Measurements from ENCODE around the gene MTREX. TPM values are rescaled to one million over a fixed set of nuclear protein-coding genes. Genes with fewer than 3 reads are reported as not detected.

The MTREX gene
- total RNA-seq, 2 donors from 2014 or later, result 54.8 to 65.9 TPM

DNA sequence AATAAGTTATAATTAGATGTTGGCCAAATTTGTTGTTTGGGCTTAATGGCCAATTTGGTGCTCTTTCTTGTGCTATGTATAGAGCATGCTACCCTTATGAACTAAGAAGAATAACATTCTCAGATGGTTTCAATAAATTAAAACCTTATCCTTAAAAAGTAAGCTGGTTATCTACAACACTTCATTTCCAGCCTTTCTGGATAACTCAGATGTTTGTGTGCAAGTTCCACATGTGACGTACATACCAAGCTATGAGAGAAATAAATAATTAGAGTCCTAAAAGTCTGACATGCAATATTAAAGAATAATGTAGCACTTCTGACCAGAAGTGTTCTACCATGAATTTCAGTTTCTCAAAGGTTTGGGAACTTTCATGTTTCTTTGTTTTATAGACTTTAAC is 11.7 kb downstream of the MTREX start:
- no peak for DNase-seq
- intact Hi-C loops (cut with DNase I), result no loop called here
- ATAC-seq, result no peak

DNA sequence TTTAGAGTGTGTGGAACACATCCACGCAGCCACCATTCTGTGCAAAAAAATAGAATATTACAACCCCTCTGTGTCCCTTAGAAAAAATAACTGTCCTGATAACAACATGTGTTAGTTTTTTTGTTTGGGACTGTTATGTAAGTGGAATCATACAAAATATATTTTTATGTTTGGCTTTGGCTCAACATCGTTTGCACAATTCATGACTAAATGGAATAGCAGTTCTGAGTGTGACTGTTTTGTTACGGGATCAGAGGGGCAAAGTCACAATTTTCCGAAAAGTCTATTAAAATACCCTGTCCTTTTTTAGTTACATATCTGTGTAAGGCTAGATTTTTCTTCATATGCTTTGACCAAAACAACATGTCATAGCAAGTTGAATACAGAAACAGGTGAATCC is 12.8 kb downstream of the MTREX start:
- no peak for ATAC-seq
- intact Hi-C loops (cut with DNase I), result no loop called here

DNA sequence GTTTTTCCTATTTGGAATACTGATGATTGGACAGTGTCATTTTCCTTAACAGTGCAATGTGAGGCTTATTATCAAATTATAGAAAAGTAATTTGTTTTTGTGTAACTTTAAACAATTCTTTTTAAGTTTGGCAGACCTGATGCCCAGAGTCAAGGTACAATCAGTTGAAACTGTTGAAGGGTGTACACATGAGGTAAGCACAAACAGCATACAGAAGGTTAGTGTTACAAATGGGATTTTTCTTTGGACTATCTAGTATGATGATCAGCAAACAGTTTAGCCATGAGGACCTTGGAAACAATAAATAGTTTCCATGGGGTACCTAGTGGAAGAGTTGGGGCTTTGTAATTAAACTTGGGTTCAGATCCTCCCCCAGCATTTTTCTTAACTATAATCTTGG is 16.2 kb downstream of the MTREX start:
- DNase-seq (no peak), ATAC-seq (no peak)
- intact Hi-C loops (cut with DNase I), result no loop called here

More for the DNA sequence above, 12.8 kb downstream of the MTREX start:
- no peak for DNase-seq

DNA sequence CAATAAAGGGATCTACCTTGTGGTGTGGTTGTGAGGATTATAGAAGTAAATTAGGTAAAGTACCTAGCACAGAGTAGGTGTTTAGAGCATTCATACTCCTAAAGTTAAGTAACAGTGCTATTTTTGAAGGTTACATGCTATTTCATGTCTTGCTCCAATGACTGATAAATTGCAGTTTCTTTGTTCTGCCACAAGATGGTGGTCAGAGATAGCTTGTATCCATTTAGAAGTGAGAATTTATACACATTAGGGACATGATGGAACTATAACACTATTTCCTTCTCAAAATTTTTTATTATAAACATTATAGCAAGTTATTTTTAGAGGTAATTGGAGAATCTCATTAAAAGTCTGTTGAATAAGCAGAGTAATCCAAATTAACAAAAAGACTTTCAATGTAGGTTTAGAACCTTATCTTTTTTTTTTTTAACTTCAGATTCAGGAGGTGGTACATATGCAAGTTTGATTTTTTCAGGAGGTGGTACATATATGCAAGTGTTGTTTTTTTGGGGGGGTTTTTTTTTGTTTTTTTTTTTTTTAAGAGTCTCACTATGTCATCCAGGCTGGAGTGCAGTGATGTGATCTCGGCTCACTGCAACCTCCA is 17.1 kb downstream of the MTREX start:
- DNase-seq (no peak), ATAC-seq (peak in 1 of 2 donors; percentile 41)
- intact Hi-C loops (cut with DNase I), result no loop called here

DNA sequence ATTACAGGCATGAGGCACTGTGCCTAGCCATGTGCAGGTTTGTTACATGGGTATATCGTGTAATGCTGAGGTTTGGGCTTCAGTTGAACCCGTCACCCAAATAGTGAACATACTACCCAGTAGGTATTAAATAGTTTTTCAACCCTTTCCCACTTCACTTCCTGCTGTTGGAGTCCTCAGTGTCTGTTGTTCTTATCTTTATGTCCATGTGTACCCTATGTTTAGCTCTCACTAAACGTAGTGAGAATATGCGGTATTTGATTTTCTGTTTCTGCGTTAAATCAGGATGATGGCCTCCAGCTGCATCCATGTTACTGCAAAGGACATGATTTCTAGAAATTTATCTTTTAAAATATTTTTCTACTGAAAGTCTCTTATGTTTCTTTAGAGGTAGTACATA is 17.8 kb downstream of the MTREX start:
- intact Hi-C loops (cut with DNase I), result no loop called here
- DNase-seq (no peak), ATAC-seq (no peak)

DNA sequence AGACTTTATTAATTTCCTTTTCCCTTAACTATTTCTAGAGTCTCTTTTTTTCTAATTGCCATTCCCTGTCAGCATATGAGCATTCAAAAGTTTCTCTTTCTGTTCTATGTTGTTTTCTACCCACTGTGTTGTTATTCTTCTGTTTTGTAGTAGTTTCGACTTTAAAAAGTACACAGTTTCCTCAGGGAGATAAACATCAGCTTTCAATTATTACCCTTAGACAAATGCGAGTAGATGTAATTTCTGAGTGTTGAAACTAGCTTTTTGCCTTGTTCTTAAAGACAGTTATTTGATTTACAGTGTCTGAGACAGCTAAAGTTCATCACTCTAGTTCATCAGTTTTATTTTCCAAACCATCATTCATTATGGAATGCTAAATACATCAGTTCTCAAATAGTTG is 19.5 kb downstream of the MTREX start:
- ATAC-seq (no peak), DNase-seq (no peak)
- intact Hi-C loops (cut with DNase I), result no loop called here

DNA sequence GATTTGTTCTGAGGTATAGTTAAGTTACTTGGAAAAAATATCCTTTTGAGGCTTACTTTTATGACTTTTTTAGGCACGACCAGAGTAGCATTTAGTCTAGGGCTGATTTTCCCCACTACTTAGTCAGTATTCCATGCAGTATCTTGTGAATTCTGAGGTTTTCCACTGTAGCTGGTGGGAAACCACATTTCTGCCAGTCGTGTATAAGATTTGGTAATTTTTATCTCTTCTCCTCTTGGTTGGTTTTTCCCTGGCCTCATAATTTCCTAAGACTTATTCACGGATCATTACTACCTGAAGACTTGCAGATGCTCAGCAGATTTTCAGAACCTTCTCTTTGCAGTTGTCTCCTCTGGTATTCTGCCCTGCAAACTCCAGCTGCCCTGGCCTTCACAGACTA is 23.5 kb downstream of the MTREX start:
- intact Hi-C loops (cut with DNase I), result loop anchor here in 1 of 2 donors (5.0 kb wide), 1 partner anchor 51 kb away; no protein-coding TSS in a partner anchor
- DNase-seq, result no peak

DNA sequence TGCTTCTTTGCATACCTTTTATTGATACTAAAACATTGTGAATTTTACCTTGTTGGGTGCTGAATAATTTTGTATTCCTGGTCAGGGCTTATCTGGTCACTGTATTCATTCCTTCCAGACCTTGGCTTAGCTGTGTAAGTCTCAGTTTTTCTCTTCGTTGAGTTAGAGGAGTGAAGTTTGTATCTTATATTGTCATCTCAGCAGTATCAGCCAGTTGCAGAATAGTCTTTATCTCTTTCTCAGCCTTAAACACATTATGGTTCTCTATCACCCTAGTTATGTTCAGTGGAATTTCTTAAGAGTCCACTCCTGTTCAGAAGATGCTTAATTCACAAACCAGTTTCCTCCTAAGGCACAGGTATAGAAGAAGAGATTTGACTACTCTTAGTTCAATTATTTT is 25.2 kb downstream of the MTREX start:
- intact Hi-C loops (cut with DNase I), result loop anchor here in 1 of 2 donors (5.0 kb wide), 1 partner anchor 49 kb away; no protein-coding TSS in a partner anchor
- no peak for ATAC-seq
- no peak for DNase-seq

More for the DNA sequence above, 23.5 kb downstream of the MTREX start:
- no peak for ATAC-seq

DNA sequence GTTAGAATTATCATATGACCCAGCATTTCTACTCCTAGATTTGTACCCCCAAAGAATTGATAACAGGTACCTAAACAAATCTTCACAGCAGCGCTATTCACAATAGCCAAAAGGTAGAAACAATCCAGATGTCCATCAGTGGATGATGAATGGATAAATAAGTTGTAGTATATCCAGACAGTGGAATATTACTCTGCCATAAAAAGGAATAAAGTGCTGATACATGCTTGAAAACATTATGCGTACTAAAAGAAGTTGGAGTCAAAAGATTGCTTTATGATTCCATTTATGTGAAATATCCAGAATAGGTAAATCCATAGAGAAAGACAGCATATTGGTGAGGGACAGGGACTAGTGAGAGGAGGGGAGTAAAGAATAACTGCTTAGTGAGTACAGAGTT is 26.0 kb downstream of the MTREX start:
- intact Hi-C loops (cut with DNase I), result loop anchor here in 1 of 2 donors (5.0 kb wide), 1 partner anchor 48 kb away; no protein-coding TSS in a partner anchor
- ATAC-seq, result no peak

DNA sequence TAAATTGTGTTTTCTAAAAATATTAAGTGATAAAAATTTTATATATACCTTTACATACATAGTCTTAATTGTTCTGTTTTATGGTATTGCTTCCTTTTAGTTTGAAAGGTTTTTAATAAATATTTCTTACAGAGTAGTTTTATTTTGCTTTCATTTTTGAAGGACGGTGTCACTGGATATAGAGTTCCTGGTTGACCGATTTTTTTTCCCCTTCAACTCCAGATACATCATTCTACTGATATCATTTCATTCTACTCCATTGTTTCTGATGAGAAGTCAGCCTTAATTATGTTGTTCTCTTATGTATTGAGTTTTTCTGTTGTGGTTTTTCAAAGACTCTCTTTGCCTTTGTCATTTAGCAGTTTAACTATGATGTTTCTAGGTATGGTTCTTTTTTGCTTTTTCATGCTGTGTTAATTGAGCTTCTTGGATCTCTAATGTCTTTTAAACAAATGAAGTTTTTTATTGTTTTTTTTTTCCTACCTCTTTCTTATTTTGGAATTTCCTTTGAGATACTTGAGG is 30.4 kb downstream of the MTREX start:
- no peak for ATAC-seq
- no peak for DNase-seq
- intact Hi-C loops (cut with DNase I), result no loop called here

More for the DNA sequence above, 26.0 kb downstream of the MTREX start:
- DNase-seq, result no peak

DNA sequence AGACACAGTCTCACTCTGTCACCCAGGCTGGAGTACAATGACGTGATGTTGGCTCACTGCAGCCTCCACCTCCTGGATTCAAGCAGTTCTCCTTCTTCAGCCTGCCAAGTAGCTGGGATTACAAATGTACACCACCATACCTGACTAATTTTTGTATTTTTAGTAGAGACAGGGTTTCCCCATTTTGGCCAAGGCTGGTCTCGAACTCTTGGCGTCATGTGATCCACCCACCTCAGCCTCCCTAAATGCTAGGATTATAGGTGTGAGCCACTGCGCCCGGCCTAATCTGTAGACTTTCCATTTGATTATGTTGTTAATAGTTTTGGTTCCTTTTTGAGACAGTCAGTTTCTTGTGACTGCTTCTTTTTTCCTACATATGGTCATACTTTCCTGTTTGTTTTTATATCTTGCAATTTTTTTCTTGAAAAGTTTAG is 31.0 kb downstream of the MTREX start:
- ATAC-seq (peak in 1 of 2 donors; percentile 57), DNase-seq (no peak)
- intact Hi-C loops (cut with DNase I), result no loop called here

DNA sequence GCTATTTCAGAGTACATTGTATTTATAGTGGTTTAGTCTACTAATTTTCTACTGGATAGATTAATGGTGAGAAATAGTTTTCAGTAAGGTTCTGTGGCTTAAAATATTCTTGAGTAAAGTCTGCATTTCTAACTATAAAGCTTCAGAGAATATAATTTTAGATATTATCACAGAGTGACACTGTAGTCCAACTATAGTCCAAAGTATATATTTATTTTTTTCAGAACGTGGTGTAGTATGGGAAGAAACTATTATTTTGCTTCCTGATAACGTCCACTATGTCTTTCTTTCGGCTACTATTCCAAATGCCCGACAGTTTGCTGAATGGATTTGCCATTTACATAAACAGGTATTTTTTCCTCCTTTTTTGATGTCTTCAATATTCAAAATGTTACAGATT is 35.3 kb downstream of the MTREX start:
- no peak for ATAC-seq
- no peak for DNase-seq
- intact Hi-C loops (cut with DNase I), result loop anchor here (5.0 to 10.0 kb wide), 2 partner anchors 349 to 352 kb away; no protein-coding TSS in a partner anchor

DNA sequence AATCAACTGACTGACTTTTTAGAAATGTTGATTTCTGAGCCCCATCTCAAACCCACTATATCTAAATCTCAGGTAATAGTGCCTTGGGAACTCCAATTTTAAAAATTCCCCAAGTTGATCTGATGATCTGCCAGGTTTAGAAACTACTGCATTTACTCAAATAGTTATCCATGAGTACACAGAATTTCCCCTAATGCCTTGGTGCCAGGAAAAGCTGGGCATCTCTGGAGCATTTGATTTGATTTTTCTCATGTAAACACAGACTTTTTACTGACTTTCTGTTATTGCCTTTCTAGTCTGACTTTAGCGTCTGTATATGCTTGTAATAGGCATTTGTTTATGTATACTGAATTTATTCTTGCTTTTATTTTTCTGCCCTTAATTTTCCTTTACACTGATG is 35.8 kb downstream of the MTREX start:
- DNase-seq, result no peak
- intact Hi-C loops (cut with DNase I), result loop anchor here (5.0 to 10.0 kb wide), 2 partner anchors 349 to 351 kb away; no protein-coding TSS in a partner anchor
- no peak for ATAC-seq

DNA sequence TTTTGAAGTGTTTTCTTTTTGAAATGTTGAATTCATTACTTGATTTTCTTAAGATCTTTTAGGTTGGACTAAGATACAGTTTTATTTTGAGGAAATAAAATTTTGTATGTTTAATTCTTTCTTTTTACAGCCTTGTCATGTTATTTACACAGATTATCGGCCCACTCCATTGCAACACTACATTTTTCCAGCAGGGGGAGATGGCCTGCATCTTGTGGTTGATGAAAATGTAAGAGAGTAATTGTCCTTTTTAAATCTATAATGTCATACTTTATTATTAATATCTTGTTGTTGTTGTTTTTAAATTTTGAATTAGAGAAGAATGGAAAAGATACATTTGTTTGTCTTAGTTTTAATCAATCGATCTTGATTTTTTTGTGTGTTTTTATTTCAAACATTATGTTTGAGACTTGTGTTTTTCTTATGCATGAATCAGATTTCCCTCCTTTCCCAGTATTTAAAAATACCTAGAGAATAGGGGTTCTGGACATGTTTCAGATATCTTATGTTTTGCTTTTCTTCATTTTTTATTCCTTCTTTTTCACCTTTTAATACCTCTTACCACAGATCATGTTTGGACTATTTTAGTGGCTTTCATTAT is 36.7 kb downstream of the MTREX start:
- peak; percentile 45 for DNase-seq
- intact Hi-C loops (cut with DNase I), result loop anchor here (5.0 to 10.0 kb wide), 2 partner anchors 348 to 350 kb away; no protein-coding TSS in a partner anchor
- no peak for ATAC-seq

DNA sequence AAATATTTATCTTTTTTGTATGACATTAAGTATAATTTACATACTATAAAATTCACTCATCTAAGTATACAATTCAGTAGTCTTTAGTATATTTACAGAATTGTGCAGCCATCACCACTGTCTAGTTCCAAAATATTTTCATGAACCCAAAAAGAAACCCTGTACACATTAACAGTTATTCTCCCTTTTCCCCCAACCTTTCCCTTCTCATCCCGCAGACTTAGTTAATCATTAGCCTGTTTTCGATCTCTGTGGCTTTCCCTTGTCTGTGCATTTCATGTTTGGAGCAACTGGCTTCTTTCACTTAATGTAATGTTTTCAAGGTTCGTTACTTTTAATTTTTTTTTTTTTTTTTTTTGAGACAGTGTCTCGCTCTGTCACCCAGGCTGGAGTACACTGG is 37.5 kb downstream of the MTREX start:
- ATAC-seq, result no peak
- DNase-seq, result no peak
- intact Hi-C loops (cut with DNase I), result loop anchor here in 1 of 2 donors (10.0 kb wide), 1 partner anchor 349 kb away; no protein-coding TSS in a partner anchor

DNA sequence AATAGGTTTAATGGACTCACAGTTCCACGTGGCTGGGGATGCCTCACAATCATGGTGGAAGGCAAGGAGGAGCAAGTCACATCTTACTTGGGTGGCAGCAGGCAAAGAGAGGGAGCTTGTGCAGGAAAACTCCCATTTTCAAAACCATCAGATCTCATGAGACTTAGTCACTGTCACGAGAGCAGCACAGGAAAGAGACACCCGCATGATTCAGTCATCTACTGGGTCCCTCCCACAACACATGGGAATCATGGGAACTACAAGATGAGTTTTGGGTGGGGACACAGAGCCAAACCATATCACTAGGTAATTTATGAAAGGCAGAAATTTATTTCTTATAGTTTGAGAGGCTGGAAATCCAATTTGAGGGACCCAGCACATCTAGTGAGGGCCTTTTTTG is 40.0 kb downstream of the MTREX start:
- intact Hi-C loops (cut with DNase I), result loop anchor here in 1 of 2 donors (10.0 kb wide), 1 partner anchor 347 kb away; no protein-coding TSS in a partner anchor
- ATAC-seq, result no peak

DNA sequence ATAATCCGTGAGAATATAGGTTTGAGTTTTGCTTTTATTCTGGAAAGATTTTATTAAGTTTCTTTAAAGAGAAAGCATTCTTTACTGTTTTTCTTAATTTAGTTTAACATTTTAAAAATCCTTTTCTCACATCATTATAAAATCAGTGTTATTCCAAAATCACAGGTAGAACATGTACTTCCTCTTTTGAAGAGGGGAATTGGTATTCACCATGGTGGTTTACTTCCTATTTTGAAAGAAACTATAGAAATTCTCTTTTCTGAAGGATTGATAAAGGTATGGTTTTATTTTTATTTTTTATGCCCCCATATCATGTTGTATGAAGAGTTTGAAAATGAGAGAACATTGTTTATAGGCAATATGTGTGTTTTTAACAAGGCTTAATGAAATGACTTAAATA is 43.0 kb downstream of the MTREX start:
- ATAC-seq (no peak), DNase-seq (no peak)
- intact Hi-C loops (cut with DNase I), result no loop called here

More for the DNA sequence above, 40.0 kb downstream of the MTREX start:
- DNase-seq, result no peak

DNA sequence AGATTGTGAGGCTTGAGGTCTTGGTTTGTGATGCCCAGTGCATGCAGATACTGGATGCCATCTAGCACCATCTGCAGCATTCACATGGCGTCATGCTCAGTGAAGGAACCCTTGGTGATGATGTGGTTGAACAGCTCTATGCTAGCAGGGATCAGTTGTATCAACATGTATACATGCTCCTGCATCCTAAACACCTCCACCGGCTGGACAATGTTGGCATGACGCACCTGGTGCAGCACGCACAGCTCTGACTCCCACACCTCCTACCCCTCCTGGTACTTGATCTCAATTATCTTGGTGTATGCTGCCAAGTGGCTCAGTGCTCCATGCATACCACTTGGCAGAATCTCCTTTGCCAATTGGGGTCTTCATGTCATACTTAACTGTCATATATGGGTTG is 49.1 kb downstream of the MTREX start:
- ATAC-seq (no peak), DNase-seq (no peak)
- intact Hi-C loops (cut with DNase I), result no loop called here

DNA sequence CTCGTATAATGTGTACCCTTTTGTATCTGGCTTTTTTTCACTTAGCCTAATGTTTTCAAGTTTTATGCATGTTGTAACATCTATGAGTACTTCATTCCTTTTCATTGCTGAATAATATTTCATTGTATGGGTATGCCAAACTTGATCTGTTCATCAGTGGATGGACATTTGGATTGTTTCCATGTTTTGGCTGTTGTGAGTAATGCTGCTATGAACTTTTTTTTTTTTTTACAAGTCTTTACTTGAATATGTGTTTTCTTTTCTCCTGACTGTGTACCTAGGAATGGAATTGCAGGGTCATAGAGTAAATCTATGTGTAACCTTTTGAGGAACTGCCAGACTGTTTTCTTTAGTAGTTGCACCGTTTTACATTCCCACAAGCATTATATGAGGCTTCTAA is 52.4 kb downstream of the MTREX start:
- ATAC-seq (no peak), DNase-seq (no peak)
- intact Hi-C loops (cut with DNase I), result no loop called here

DNA sequence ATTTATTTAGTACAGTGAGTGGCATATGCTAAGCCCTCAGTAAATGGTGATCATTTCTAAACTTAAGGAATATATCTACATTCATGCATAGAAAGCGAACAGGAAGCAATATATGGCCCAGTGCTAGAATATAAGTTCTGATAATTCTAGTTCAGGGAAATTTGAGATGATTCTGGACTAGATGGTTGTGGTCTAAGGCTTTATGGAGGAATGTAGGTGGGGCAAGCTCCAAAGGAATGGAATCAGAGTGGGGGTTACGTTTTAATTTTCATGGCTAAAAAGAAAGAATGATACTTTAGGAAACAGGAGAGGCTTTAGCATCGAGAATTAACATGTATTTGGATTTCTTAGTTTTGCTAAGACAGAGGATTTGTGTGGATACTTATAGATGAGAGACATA is 56.1 kb downstream of the MTREX start:
- intact Hi-C loops (cut with DNase I), result no loop called here
- ATAC-seq (no peak), DNase-seq (no peak)

Data from left cardiac atrium (tissue), 4 donors.